Muscle of leg (tissue), 11 donors: ENCODE measurements around the gene CCN2. TPM values are rescaled to one million over a fixed set of nuclear protein-coding genes. Genes with fewer than 3 reads are reported as not detected.
"Not testable (repeated sequence)": the region's sequence is repeated elsewhere in the genome, so short reads cannot be mapped to it uniquely, and the experiment has no call there.

Source experiments
- DNase-seq: peaks from one replicate; pipeline ENCODE4 v3.0.0; 2013
- H3K27ac ChIP-seq: one replicate; pipeline ENCODE4 v1.5.1; 2013; ENCODE audit warnings: mild to moderate bottlenecking, low read length, control low read depth
- H3K27me3 ChIP-seq: one replicate; pipeline ENCODE4 v1.6.1; 2013; ENCODE audit warnings: low read length; ENCODE audit not compliant: control insufficient read depth, insufficient read depth
- H3K36me3 ChIP-seq: one replicate; pipeline ENCODE4 v1.6.1; 2013; ENCODE audit warnings: low read length; ENCODE audit not compliant: control insufficient read depth, insufficient read depth
- H3K4me1 ChIP-seq: one replicate; pipeline ENCODE4 v1.6.1; 2013; ENCODE audit warnings: low read length; ENCODE audit not compliant: control insufficient read depth, insufficient read depth
- H3K4me3 ChIP-seq: one replicate; pipeline ENCODE4 v1.5.1; 2013; ENCODE audit warnings: low read length, control low read depth
- H3K9me3 ChIP-seq: replicated peaks from 2 replicates; pipeline ENCODE4 v1.6.1; 2013; ENCODE audit warnings: low read depth, low read length; ENCODE audit not compliant: control insufficient read depth
- WGBS: methylation state at CpG from one replicate; pipeline ENCODE4 v1.1.5; 2013; ENCODE audit warnings: missing lambda C conversion rate; ENCODE audit not compliant: insufficient coverage; 5-methylcytosine and 5-hydroxymethylcytosine counted together
- polyA plus RNA-seq, 8 donors: library from polyadenylated mRNA; unstranded; fragments of 120-200 nt; gene quantifications; one replicate each; pipeline versions ENCODE4 v1.2.1 to v1.2.3, GENCODE V29; 2013; ENCODE audit warnings: inconsistent platforms in 1 of 8, low replicate concordance in 1 of 8; ENCODE audit not compliant: insufficient read length in 8 of 8, insufficient read depth in 1 of 8
- total RNA-seq: library from RNA; stranded (reverse); fragments of 120-200 nt; gene quantifications from one replicate; pipeline ENCODE4 v1.2.4, GENCODE V29; 2013

Gene CCN2
- total and polyA plus RNA-seq, 9 donors = 16.0 to 86.5 (median 34.3) TPM

DNA sequence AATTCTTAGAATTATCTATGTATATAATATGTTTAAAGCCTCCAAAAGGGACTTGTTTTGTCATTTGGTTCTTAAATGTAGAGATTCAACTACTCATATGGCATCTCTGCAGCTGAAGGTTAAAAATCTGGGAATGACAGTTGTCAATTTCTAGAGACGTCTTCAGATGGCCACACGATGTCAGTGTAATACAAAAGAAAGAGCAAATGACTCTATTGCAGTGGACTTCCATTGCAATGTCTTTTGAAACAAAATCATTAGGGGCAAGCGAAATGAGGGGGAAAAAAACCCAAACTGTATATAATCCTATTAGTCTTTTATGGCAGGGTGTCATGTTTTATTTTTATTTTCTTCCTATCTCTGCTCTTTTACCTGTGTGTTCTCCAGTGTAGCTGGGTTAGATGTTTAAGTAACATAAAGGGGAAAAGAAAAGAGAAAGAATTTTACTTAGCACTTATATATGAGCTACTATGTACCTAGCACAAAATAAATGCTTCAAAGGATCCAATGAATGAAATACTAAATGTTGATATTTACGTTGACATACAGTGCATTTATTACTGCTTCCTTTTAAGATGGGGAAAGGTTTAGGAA, 26.2 kb downstream of the CCN2 start:
- Histone ChIP-seq H3K27me3 (no peaks in the 10 kb centered on the region), H3K4me3 (no peak overlapping the region), H3K27ac (no peak overlapping the region), H3K36me3 (no peaks in the 10 kb centered on the region), H3K4me1 (no peaks in the 10 kb centered on the region), H3K9me3 (peaks cover 10% of the 10 kb centered on the region)
- peak; percentile 77 for DNase-seq
- WGBS = no CpG with 5 or more reads among the region's 4 CpGs

DNA sequence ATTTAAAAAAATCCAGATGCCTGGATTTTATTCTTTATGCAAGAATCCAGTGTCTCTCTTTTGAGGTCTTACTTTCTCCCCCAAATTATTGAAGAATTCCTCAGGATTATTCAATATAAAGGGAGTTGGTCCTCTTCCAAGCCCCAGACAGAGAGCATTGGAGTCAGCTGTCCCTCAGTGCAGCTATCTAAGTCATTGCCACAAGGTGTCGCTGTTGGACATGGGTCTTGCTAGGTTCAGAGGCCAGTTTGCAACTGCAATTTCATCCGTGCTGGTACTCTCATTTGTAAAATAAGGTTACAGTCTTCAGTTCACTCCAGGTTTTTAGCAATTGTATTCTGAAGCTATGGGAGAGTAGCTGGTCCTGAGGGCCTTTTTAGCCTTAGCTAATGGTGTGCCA, 27.8 kb downstream of the CCN2 start:
- Histone ChIP-seq H3K27me3 (no peaks in the 10 kb centered on the region), H3K27ac (no peak overlapping the region), H3K9me3 (peaks cover 10% of the 10 kb centered on the region), H3K36me3 (no peaks in the 10 kb centered on the region), H3K4me1 (no peaks in the 10 kb centered on the region), H3K4me3 (no peak overlapping the region)
- peak; percentile 59 for DNase-seq
- WGBS = no CpG with 5 or more reads among the region's 2 CpGs

DNA sequence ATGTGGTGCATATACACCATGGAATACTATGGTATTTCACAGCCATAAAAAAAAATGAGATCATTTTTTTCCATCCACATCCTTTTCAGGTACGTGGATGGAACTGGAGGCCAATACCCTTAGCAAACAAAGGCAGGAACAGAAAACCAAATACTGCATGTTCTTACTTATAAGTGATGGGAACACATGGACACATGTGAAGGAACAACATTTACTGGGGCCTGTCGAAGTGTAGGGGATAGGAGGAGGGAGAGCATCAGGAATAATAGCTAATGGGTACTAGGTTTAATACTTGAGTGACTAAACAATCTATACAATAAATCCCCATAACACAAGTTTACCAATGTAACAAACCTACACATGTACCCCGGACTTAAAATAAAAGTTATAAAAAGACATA, 30.5 kb downstream of the CCN2 start:
- Histone ChIP-seq H3K36me3 (no peaks in the 10 kb centered on the region), H3K4me3 (no peak overlapping the region), H3K9me3 (peaks cover 10% of the 10 kb centered on the region), H3K27me3 (no peaks in the 10 kb centered on the region), H3K4me1 (no peaks in the 10 kb centered on the region), H3K27ac (no peak overlapping the region)
- no peak for DNase-seq
- WGBS = no CpG with 5 or more reads among the region's 3 CpGs

DNA sequence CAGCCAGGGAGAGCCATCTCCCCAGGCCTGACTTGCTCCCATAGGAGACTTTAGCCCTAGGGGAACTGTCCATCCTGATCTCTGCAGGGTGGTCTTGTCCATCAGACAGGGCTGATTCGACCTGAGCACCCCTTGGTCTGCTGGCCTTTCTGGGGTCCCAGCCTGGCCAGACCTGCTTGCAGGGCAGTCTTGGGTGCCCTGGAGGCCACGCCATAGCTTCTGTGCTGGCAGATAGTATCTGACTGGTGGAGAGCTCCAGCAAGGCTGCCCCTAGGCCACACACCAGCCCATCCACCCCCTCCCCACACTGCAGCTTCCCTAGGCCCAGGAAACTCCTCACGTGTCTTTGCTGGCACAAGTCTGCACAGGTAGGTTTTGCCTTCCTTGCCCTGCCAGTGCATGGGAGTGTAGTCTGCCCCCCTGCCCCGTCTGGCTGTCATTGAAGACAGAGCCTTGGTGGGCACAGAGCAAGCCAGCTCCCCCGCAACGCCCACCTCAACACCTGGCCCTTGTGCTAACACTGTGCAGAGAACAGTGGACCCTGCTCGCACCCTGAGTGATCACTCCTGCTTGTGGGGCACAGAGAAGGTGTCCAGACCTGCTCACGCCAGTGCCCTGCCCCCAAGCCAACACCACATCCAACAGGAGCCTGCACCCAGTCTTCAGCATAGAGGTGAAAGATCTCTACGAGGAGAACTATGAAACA, 32.4 kb downstream of the CCN2 start:
- Histone ChIP-seq H3K27ac (no peak overlapping the region), H3K9me3 (peaks cover 8% of the 10 kb centered on the region), H3K4me1 (no peaks in the 10 kb centered on the region), H3K27me3 (no peaks in the 10 kb centered on the region), H3K4me3 (no peak overlapping the region), H3K36me3 (no peaks in the 10 kb centered on the region)
- DNase-seq = no peak
- 94% methylated on average over 6 of the region's 9 CpGs for WGBS

DNA sequence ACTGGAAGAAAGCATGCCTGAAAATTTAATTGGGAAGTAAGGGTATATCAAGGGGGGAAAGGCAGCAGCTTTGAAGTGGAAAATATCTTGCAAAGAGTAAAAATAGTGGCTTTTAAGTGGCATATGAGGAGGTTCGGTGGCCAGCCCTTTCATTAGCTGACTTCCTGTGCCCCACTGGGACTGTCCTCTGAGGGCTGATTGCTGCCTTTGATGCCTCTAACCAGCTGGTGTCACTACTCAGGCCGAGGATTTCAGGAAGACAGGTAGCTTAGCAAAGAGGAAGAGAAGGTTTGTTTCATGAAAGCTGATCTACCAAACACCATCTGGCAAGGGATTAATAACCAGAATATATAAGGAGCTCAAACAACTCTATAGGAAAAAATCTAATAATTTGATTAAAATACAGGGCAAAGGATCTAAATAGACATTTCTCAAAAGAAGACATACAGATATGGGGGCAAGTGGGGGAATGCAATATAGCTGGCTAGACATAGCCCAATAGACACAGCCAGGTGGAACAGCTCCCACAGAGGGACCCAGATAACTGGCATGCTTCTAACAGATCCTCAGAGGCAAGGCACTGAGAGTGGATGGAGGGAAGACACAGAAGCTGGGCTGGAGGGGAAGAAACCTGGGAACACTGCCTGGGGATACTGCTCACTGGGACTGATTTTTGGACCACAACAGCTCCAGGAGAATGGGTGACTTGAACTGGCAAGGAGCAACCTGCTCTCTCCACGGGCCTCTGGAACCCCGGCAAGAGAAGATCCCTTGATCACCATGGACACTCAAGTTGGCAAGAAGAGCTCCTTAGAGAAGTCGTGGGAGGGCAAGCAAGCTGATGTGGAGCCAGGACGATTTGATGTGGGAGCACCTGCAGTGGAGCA, 33.2 kb downstream of the CCN2 start:
- 71% methylated on average over 5 of the region's 6 CpGs for WGBS
- peaks cover 2% of the 10 kb centered on the region for H3K9me3 ChIP-seq
- no peak for DNase-seq
- H3K27me3 ChIP-seq = no peaks in the 10 kb centered on the region
- H3K27ac ChIP-seq = no peak overlapping the region
- no peaks in the 10 kb centered on the region for H3K36me3 ChIP-seq
- no peak overlapping the region for H3K4me3 ChIP-seq
- no peaks in the 10 kb centered on the region for H3K4me1 ChIP-seq

DNA sequence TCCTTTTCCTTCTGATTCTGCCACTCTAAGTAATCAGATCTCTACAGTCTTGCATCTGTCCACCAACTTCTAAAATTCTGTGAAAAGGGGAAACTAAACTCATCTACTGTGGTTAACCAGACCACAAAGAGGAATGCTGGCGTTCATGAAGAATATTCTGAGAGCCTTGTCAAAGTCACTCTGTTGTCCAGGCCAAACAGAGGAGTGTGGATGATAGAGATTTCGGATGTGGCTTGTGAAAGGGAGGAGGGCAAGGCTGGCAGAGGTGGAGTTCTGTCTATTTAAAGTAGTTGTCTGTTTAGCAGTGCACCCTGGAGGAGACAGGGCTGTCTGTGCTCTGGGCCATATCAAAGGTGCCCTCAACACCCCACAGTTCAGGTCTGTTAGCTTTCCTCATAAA, 33.9 kb downstream of the CCN2 start:
- 75% methylated on average over 1 of the region's 2 CpGs for WGBS
- no peaks in the 10 kb centered on the region for H3K9me3 ChIP-seq

DNA sequence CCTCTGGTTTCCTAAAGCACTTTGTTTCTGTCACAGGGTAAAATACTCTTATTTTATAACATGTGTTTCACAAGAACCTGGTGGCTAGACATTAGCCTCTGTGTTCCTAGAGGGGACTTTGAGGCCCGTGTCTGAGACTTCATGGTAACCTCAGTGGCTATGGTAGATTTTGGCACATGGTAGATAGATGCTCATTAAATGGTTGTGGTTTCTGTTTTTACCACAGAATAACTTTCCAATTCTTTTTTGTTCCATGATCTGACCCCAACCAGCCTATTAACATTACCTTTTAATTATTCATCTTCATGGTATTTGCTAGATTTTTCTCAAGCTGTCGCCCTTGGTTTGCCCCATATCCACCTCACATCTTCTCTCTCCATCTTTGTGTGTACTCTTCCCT, 34.3 kb downstream of the CCN2 start:
- Histone ChIP-seq H3K4me3 (no peak overlapping the region), H3K27me3 (no peaks in the 10 kb centered on the region), H3K36me3 (no peaks in the 10 kb centered on the region), H3K9me3 (no peaks in the 10 kb centered on the region), H3K27ac (no peak overlapping the region), H3K4me1 (no peaks in the 10 kb centered on the region)
- DNase-seq = no peak
- WGBS = 100% methylated on average over 1 of the region's 2 CpGs

More for the DNA sequence above, 33.9 kb downstream of the CCN2 start:
- Histone ChIP-seq H3K4me3 (no peak overlapping the region), H3K4me1 (no peaks in the 10 kb centered on the region), H3K27ac (no peak overlapping the region), H3K36me3 (no peaks in the 10 kb centered on the region), H3K27me3 (no peaks in the 10 kb centered on the region)
- DNase-seq = no peak

DNA sequence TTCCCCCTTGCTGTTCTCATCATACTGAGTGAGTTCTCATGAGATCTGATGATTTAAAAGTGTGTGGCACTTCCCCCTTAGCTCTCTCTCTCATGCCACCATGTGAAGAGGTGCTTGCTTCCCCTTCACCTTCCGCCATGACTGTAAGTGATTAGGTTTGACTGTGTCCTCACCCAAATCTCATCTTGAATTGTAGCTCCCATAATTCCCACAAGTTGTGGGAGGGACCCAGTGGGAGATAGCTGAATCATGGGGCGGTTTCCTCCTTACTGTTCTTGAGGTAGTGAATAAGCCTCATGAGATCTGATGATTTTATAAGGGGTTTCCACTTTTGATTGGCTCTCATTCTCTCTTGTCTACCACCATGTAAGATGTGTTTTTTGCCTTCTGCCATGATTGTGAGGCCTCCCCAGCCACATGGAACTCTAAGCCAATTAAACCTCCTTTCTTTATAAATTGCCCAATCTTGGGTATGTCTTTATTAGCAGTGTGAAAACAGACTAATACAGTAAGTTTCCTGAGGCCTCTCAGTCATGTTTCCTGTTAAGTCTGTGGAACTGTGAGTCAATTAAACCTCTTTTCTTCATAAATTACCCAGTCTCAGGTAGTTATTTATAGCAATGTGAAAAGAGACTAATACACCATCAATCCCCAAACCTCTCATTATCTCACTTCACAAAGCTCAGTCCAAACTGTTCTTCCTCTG, 34.9 kb downstream of the CCN2 start:
- H3K4me1 ChIP-seq, H3K27ac ChIP-seq, H3K4me3 ChIP-seq, H3K27me3 ChIP-seq, H3K36me3 ChIP-seq, DNase-seq, H3K9me3 ChIP-seq: not testable (repeated sequence)
- no CpG with 5 or more reads among the region's 2 CpGs for WGBS

DNA sequence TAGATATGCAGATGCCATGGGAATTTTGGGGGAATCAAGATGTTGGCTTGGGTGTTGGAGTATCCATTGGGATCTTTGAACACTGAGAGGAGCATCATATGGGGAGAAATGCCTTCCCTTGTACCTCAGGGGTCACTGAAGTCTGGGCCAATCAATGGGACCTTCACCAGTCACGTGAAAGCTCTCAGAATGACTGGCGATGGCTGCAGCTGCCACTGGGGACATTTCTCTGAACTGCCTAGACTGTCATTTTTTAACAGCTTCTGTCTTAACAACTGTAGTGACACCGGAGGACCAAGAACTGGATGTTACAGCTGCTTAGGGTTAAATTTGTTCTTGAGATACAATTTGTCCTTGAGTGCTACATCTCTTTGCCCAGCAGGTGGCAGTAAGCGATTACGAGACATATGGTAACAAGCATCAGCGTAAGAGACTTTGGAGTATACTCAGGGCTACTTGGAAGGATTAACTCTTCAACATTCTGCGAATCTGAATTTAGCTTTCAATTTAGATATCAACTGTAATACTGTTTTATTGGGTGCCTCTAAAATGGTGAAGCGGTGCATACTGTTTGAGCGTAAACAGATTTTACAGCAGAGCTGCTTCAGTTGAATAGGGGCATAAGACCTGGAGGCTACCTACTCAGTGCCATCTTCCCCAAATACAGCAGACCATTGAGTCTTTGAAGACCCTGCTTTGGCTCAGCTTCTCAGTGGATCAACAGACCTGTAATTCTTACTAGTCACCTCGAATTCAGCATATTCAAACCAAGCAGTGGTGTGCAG, 36.0 kb downstream of the CCN2 start:
- Histone ChIP-seq H3K4me1 (no peaks in the 10 kb centered on the region), H3K27ac (no peak overlapping the region), H3K9me3 (no peaks in the 10 kb centered on the region), H3K27me3 (no peaks in the 10 kb centered on the region), H3K36me3 (no peaks in the 10 kb centered on the region), H3K4me3 (no peak overlapping the region)
- WGBS = 15% methylated on average over 3 of the region's 10 CpGs
- DNase-seq = peak; percentile 89
